NCI-H146 treated with DMSO at 0.1 percent for 48 hours (cell line): Measurements from ENCODE around the gene SMIM13.

Experiments used
- DNase-seq: peaks from one replicate; lab custom pipeline; 2025; ENCODE audit not compliant: unreplicated experiment; lab: John Stamatoyannopoulos, UW

SMIM13 gene

GRCh38 chr6:11093626-11094410 is at the start of gene SMIM13:
TSS of gene SMIM13 (plus strand) at chr6:11093834. CDS start at chr6:11094314, 480 bp downstream.
- peak; percentile 96 for DNase-seq

GRCh38 chr6:11043961-11044711 is 49.5 kb upstream of the SMIM13 start, which contains the start of gene ELOVL2:
TSS of gene ELOVL2 (minus strand) at chr6:11044305. CDS start at chr6:11044230, 75 bp downstream.
- DNase-seq = no peak

- no peak for DNase-seq
These were observed 48.9 kb upstream of the SMIM13 start for GRCh38 chr6:11044712-11045167.

- DNase-seq = no peak
These were observed 42.9 kb upstream of the SMIM13 start for GRCh38 chr6:11050731-11051130.

GRCh38 chr6:11053307-11053706 is 40.3 kb upstream of the SMIM13 start:
- DNase-seq = no peak

- no peak for DNase-seq
These were observed 38.9 kb upstream of the SMIM13 start for GRCh38 chr6:11054722-11055121.

- DNase-seq = no peak
These were observed 38.5 kb upstream of the SMIM13 start for GRCh38 chr6:11055127-11055627.

- DNase-seq = no peak
These were observed 36.8 kb upstream of the SMIM13 start for GRCh38 chr6:11056871-11057270.

- no peak for DNase-seq
These were observed 35.2 kb upstream of the SMIM13 start for GRCh38 chr6:11058406-11058805.

- DNase-seq = no peak
These were observed 31.6 kb upstream of the SMIM13 start for GRCh38 chr6:11062083-11062482.

- DNase-seq = no peak
These were observed 30.9 kb upstream of the SMIM13 start for GRCh38 chr6:11062715-11063114.

- no peak for DNase-seq
These were observed 28.8 kb upstream of the SMIM13 start for GRCh38 chr6:11064836-11065235.

- no peak for DNase-seq
These were observed 28.0 kb upstream of the SMIM13 start for GRCh38 chr6:11065436-11066202.

GRCh38 chr6:11066505-11067347 is 26.9 kb upstream of the SMIM13 start:
- DNase-seq = no peak

GRCh38 chr6:11067348-11067747 is 26.3 kb upstream of the SMIM13 start:
- DNase-seq = peak; percentile 14

GRCh38 chr6:11069760-11070159 is 23.9 kb upstream of the SMIM13 start:
- DNase-seq = no peak

GRCh38 chr6:11072101-11072500 is 21.5 kb upstream of the SMIM13 start:
- no peak for DNase-seq

GRCh38 chr6:11076540-11076939 is 17.1 kb upstream of the SMIM13 start:
- no peak for DNase-seq

GRCh38 chr6:11078266-11078665 is 15.4 kb upstream of the SMIM13 start:
- DNase-seq = no peak

- no peak for DNase-seq
These were observed 13.3 kb upstream of the SMIM13 start for GRCh38 chr6:11080296-11080695.
